ENCODE data around the gene QKI. TPM values are rescaled to one million over a fixed set of nuclear protein-coding genes. Genes with fewer than 3 reads are reported as not detected.

The QKI gene
- polyA plus RNA-seq, 6 donors from 2014 or later: 20.4 to 67.9 (median 26.6) TPM

- no peak overlapping the region for H3K4me3 Mint-ChIP-seq
- no peak for ATAC-seq (ENCODE audit: low read depth in 2 of 2)
- no peaks in the 10 kb centered on the region for H3K36me3 Mint-ChIP-seq
- no peaks in the 10 kb centered on the region for H3K27me3 Mint-ChIP-seq
- peaks cover 48 to 60% (median 50%) of the 10 kb centered on the region in 3 donors for H3K4me1 Mint-ChIP-seq
- peak overlapping the region in 1 of 6 donors; percentile 2 for H3K27ac Mint-ChIP-seq
- no peak for DNase-seq
- no peaks in the 10 kb centered on the region for H3K9me3 Mint-ChIP-seq
Observed at GRCh38 chr6:163490826-163491577, 76.5 kb downstream of the QKI start.

GRCh38 chr6:163491737-163492300, 77.3 kb downstream of the QKI start:
- H3K27me3 Mint-ChIP-seq: no peaks in the 10 kb centered on the region
- no peaks in the 10 kb centered on the region for H3K9me3 Mint-ChIP-seq
- ATAC-seq (ENCODE audit: low read depth in 2 of 2) (no peak), DNase-seq (no peak)
- peaks cover 51 to 60% (median 51%) of the 10 kb centered on the region in 3 donors for H3K4me1 Mint-ChIP-seq
- H3K36me3 Mint-ChIP-seq: no peaks in the 10 kb centered on the region
- no peak overlapping the region for H3K4me3 Mint-ChIP-seq
- no peak overlapping the region for H3K27ac Mint-ChIP-seq

- Mint-ChIP-seq H3K4me3 (peak overlapping the region in 1 of 8 donors; percentile 21), H3K27ac (no peak overlapping the region), H3K27me3 (no peaks in the 10 kb centered on the region), H3K9me3 (peaks cover 0 to 1% (median 0%) of the 10 kb centered on the region in 7 donors), H3K36me3 (peaks cover 0 to 10% of the 10 kb centered on the region in 2 donors), H3K4me1 (peaks cover 37 to 44% (median 37%) of the 10 kb centered on the region in 3 donors)
- ATAC-seq (ENCODE audit: low read depth in 2 of 2) (no peak), DNase-seq (no peak)
Observed at GRCh38 chr6:163494279-163494727, 79.8 kb downstream of the QKI start.

GRCh38 chr6:163496205-163496604, 81.7 kb downstream of the QKI start:
- Mint-ChIP-seq H3K9me3 (peaks cover 0 to 3% (median 0%) of the 10 kb centered on the region in 7 donors), H3K27ac (peak overlapping the region in 4 of 6 donors; percentile 8 to 62 (median 48)), H3K27me3 (no peaks in the 10 kb centered on the region), H3K4me1 (peaks cover 34 to 35% (median 35%) of the 10 kb centered on the region in 3 donors), H3K36me3 (peaks cover 0 to 16% of the 10 kb centered on the region in 2 donors), H3K4me3 (peak overlapping the region in 1 of 8 donors; percentile 21)
- DNase-seq: no peak
- ATAC-seq (ENCODE audit: low read depth in 2 of 2): peak; percentile 52 to 60

- DNase-seq (no peak), ATAC-seq (ENCODE audit: low read depth in 2 of 2) (no peak)
- peak overlapping the region in 2 of 6 donors; percentile 36 to 52 for H3K27ac Mint-ChIP-seq
- no peaks in the 10 kb centered on the region for H3K27me3 Mint-ChIP-seq
- peaks cover 11 to 16% of the 10 kb centered on the region in 2 donors for H3K36me3 Mint-ChIP-seq
- peak overlapping the region in 1 of 8 donors; percentile 10 for H3K4me3 Mint-ChIP-seq
- H3K9me3 Mint-ChIP-seq: peaks cover 0 to 28% (median 16%) of the 10 kb centered on the region in 7 donors
- peaks cover 32 to 49% (median 35%) of the 10 kb centered on the region in 3 donors for H3K4me1 Mint-ChIP-seq
Observed at GRCh38 chr6:163500105-163500504, 85.6 kb downstream of the QKI start.

- H3K4me1 Mint-ChIP-seq: peaks cover 26 to 50% (median 36%) of the 10 kb centered on the region in 3 donors
- H3K27ac Mint-ChIP-seq: no peak overlapping the region
- no peak for DNase-seq
- H3K9me3 Mint-ChIP-seq: peaks cover 4 to 38% (median 26%) of the 10 kb centered on the region in 7 donors
- no peak for ATAC-seq (ENCODE audit: low read depth in 2 of 2)
- peaks cover 20 to 22% of the 10 kb centered on the region in 2 donors for H3K36me3 Mint-ChIP-seq
- no peaks in the 10 kb centered on the region for H3K27me3 Mint-ChIP-seq
- H3K4me3 Mint-ChIP-seq: no peak overlapping the region
Observed at GRCh38 chr6:163501026-163501425, 86.5 kb downstream of the QKI start.

- ATAC-seq (ENCODE audit: low read depth in 2 of 2) (no peak), DNase-seq (no peak)
- peaks cover 22 to 46% (median 32%) of the 10 kb centered on the region in 3 donors for H3K4me1 Mint-ChIP-seq
- H3K36me3 Mint-ChIP-seq: peaks cover 21 to 23% of the 10 kb centered on the region in 2 donors
- H3K27ac Mint-ChIP-seq: no peak overlapping the region
- no peaks in the 10 kb centered on the region for H3K27me3 Mint-ChIP-seq
- H3K9me3 Mint-ChIP-seq: peaks cover 4 to 39% (median 28%) of the 10 kb centered on the region in 7 donors
- no peak overlapping the region for H3K4me3 Mint-ChIP-seq
Observed at GRCh38 chr6:163501439-163501838, 86.9 kb downstream of the QKI start.

GRCh38 chr6:163504984-163505640, 90.6 kb downstream of the QKI start:
- Mint-ChIP-seq H3K27ac (no peak overlapping the region), H3K4me3 (peak overlapping the region in 1 of 8 donors; percentile 30), H3K9me3 (peaks cover 4 to 57% (median 42%) of the 10 kb centered on the region in 7 donors), H3K36me3 (peaks cover 19 to 38% of the 10 kb centered on the region in 2 donors), H3K4me1 (peaks cover 6 to 37% (median 14%) of the 10 kb centered on the region in 3 donors), H3K27me3 (no peaks in the 10 kb centered on the region)
- DNase-seq (no peak), ATAC-seq (ENCODE audit: low read depth in 2 of 2) (no peak)

- DNase-seq (no peak), ATAC-seq (ENCODE audit: low read depth in 2 of 2) (no peak)
- peaks cover 19 to 38% of the 10 kb centered on the region in 2 donors for H3K36me3 Mint-ChIP-seq
- H3K27me3 Mint-ChIP-seq: no peaks in the 10 kb centered on the region
- no peak overlapping the region for H3K4me3 Mint-ChIP-seq
- H3K4me1 Mint-ChIP-seq: peaks cover 1 to 23% (median 8%) of the 10 kb centered on the region in 3 donors
- H3K27ac Mint-ChIP-seq: peak overlapping the region in 3 of 6 donors; percentile 41 to 64 (median 47)
- H3K9me3 Mint-ChIP-seq: peaks cover 4 to 52% (median 42%) of the 10 kb centered on the region in 7 donors
Observed at GRCh38 chr6:163507965-163508364, 93.4 kb downstream of the QKI start.

- peaks cover 7 to 11% of the 10 kb centered on the region in 2 donors for H3K36me3 Mint-ChIP-seq
- no peaks in the 10 kb centered on the region for H3K27me3 Mint-ChIP-seq
- no peak for DNase-seq
- H3K4me3 Mint-ChIP-seq: no peak overlapping the region
- ATAC-seq (ENCODE audit: low read depth in 2 of 2): no peak
- peaks cover 3 to 9% (median 5%) of the 10 kb centered on the region in 7 donors for H3K9me3 Mint-ChIP-seq
- H3K4me1 Mint-ChIP-seq: peaks cover 11 to 16% (median 11%) of the 10 kb centered on the region in 3 donors
- H3K27ac Mint-ChIP-seq: no peak overlapping the region
Observed at GRCh38 chr6:163513003-163513402, 98.5 kb downstream of the QKI start.

GRCh38 chr6:163513570-163514166, 99.2 kb downstream of the QKI start:
- Mint-ChIP-seq H3K27me3 (no peaks in the 10 kb centered on the region), H3K36me3 (peaks cover 5 to 8% of the 10 kb centered on the region in 2 donors), H3K4me1 (peaks cover 11 to 20% (median 11%) of the 10 kb centered on the region in 3 donors), H3K9me3 (peaks cover 0 to 9% (median 2%) of the 10 kb centered on the region in 7 donors), H3K27ac (peak overlapping the region in 1 of 6 donors; percentile 49), H3K4me3 (no peak overlapping the region)
- ATAC-seq (ENCODE audit: low read depth in 2 of 2) (no peak), DNase-seq (no peak)

GRCh38 chr6:163516908-163517307, 102.4 kb downstream of the QKI start:
- H3K4me3 Mint-ChIP-seq: no peak overlapping the region
- H3K27ac Mint-ChIP-seq: peak overlapping the region in 2 of 6 donors; percentile 30 to 70
- peaks cover 0 to 9% (median 2%) of the 10 kb centered on the region in 7 donors for H3K9me3 Mint-ChIP-seq
- peaks cover 5 to 8% of the 10 kb centered on the region in 2 donors for H3K36me3 Mint-ChIP-seq
- H3K27me3 Mint-ChIP-seq: no peaks in the 10 kb centered on the region
- peaks cover 26 to 52% (median 41%) of the 10 kb centered on the region in 3 donors for H3K4me1 Mint-ChIP-seq
- DNase-seq (no peak), ATAC-seq (ENCODE audit: low read depth in 2 of 2) (no peak)

GRCh38 chr6:163520956-163521355, 106.4 kb downstream of the QKI start:
- Mint-ChIP-seq H3K4me3 (no peak overlapping the region), H3K27ac (peak overlapping the region in 2 of 6 donors; percentile 42 to 47), H3K27me3 (no peaks in the 10 kb centered on the region), H3K36me3 (peaks cover 5 to 8% of the 10 kb centered on the region in 2 donors), H3K4me1 (peaks cover 37 to 72% (median 61%) of the 10 kb centered on the region in 3 donors), H3K9me3 (peaks cover 0 to 5% (median 0%) of the 10 kb centered on the region in 7 donors)
- DNase-seq (no peak), ATAC-seq (ENCODE audit: low read depth in 2 of 2) (no peak)

Measured in naive B cell (primary cell).